EL (cell line): ENCODE results near the gene EPAS1.
"Not testable (repeated sequence)": the region's sequence is repeated elsewhere in the genome, so short reads cannot be mapped to it uniquely, and the experiment has no call there.

Source experiments
- DNase-seq: peaks from one replicate; pipeline ENCODE4 v3.0.0-alpha.2; 2016

The EPAS1 gene

DNA sequence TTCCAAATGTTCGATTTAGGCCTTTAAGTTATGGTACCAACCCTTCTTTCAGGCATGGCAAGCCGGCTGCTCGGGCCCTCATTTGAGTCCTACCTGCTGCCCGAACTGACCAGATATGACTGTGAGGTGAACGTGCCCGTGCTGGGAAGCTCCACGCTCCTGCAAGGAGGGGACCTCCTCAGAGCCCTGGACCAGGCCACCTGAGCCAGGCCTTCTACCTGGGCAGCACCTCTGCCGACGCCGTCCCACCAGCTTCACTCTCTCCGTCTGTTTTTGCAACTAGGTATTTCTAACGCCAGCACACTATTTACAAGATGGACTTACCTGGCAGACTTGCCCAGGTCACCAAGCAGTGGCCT, 87.2 kb downstream of the EPAS1 start:
- DNase-seq, result no peak

DNA sequence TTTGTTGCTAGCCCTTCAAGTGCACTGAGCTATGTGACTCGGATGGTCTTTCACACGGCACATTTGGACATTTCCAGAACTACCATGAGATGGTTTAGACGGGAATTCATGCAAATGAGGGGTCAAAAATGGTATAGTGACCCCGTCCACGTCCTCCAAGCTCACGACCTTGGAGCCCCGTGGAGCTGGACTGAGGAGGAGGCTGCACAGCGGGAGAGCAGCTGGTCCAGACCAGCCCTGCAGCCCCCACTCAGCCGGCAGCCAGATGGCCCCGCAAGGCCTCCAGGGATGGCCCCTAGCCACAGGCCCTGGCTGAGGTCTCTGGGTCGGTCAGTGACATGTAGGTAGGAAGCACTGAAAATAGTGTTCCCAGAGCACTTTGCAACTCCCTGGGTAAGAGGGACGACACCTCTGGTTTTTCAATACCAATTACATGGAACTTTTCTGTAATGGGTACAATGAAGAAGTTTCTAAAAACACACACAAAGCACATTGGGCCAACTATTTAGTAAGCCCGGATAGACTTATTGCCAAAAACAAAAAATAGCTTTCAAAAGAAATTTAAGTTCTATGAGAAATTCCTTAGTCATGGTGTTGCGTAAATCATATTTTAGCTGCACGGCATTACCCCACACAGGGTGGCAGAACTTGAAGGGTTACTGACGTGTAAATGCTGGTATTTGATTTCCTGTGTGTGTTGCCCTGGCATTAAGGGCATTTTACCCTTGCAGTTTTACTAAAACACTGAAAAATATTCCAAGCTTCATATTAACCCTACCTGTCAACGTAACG, 88.8 kb downstream of the EPAS1 start:
- peak; percentile 19 for DNase-seq

DNA sequence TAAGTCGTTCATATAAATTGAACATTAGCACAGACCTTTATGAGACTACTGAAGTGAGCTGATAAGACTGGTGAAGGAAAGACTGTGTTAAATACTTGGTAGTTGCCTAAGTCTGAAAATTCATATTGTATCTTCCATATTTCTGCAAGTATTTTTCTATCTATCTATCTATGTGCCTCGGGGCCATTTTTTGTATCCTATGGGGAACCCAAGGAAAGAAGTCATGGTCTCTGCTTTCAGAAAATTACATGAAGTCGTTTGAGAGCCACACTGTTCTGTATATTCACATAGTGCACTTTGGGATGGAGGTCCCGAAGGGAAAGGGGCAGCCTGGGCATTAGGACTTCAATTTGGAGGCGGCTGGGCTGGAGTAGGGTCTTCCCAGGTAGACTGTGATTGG, 89.6 kb downstream of the EPAS1 start:
- DNase-seq, result no peak

DNA sequence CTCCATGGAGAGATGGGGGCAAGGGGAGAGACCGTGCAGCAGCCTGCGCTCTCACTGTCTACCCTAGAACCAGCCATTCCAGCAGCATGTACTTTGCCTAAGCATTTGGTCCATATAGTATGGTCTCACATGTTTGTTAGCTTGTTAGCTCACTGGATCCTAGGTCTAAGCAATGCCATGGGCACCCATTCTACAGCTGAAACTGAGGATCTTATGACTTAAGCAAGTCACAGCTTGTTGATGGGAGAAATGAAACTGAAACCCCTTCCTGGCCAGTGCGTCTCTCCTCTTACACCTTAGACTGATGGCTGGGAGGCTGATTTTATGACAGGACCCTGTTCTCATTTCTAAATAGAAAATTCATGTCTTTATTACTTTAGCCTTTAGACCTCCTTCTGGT, 90.1 kb downstream of the EPAS1 start:
- DNase-seq, result no peak

DNA sequence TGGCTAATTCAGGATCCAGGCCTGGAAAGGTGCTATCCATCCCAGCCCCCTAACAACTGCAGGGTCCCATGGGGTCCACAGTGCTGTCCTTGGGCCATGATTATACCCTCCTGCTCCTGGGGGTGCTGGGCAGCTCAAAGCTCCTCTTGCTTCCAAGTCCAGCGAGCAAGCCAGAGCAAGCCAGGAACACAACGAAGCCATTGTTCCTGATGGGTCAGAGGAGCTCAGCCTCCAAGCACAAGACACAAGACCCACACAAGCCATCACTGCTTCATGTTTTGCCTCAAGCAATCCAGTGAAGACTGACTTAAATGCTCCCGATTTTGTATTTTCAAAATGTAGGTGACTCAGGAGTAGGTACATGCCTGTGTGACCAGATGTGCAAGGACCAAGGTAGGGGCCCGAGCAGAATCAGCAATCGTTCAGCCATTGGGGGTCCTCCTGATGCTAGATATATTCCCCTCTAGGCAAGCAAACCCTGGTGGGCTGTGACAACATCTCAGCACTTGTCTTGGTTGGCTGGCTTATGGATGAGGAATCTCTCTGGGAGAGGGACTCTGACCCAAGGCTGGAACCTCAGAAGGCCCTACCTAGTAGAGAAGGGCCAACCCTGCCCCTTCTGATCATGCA, 90.8 kb downstream of the EPAS1 start:
- DNase-seq, result no peak

DNA sequence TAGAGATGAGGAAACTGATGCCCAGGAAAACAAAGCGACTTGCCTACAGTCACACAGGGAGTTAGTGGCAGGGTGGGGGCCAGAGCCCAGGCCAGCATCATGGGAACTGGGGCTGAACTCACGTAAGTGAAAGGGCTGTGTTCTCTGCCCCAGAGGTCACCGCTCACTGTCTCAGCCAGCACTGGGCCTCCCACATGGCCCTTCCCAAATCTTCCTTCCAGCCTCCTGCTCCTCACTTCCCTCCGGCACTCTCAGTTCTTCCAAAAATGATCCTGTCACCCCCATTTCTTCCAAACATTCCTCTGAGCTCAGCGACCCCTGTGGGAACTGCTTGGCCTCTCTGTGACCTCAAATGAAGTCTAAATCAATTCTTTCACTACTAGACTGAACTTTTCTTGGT, 91.7 kb downstream of the EPAS1 start:
- DNase-seq, result no peak

- peak; percentile 31 for DNase-seq
Measured at GRCh38 chr2:46389417-46389916, 92.3 kb downstream of the EPAS1 start.

DNA sequence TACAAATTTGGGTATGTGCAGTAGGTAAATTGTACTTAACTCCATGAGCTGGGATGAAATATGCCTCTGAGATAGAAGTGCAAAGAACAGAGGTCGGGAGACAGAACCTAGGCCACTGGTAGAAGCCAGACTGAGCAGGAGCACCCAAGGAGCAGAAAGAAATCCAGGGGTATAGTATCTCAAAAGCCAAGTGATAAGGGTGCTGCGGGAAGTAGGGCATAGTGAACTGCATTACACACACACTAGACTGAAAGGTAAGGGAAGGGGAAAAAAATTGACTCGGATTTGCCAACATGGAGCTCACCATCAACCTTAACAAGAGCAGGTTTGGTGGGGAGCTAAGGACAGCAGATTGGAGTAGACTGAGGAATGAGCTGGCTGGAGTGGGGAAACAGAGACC, 92.8 kb downstream of the EPAS1 start:
- no peak for DNase-seq

DNA sequence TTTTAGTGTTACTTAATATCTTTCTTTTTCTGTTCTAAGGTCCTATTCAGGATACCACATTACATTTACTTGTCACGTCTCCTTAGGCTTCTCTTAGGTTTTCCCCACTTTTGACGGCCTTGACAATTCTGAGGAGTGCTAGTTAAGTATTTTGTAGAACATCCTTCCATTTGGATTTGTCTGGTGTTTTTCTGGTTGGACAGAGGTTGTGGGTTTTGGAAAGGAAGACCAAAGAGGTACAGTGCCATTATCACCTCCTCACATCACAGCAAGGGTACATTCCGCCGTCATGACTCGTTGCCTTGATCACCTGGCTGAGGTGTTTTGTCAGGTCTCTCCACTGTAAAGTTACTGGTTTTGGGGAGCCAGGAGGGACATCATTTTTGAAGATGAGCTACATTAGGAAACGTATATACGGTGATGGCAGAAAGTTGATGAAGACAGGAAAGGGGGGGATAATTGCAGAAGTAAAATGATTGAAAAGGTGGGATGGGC, 93.7 kb downstream of the EPAS1 start:
- no peak for DNase-seq

DNA sequence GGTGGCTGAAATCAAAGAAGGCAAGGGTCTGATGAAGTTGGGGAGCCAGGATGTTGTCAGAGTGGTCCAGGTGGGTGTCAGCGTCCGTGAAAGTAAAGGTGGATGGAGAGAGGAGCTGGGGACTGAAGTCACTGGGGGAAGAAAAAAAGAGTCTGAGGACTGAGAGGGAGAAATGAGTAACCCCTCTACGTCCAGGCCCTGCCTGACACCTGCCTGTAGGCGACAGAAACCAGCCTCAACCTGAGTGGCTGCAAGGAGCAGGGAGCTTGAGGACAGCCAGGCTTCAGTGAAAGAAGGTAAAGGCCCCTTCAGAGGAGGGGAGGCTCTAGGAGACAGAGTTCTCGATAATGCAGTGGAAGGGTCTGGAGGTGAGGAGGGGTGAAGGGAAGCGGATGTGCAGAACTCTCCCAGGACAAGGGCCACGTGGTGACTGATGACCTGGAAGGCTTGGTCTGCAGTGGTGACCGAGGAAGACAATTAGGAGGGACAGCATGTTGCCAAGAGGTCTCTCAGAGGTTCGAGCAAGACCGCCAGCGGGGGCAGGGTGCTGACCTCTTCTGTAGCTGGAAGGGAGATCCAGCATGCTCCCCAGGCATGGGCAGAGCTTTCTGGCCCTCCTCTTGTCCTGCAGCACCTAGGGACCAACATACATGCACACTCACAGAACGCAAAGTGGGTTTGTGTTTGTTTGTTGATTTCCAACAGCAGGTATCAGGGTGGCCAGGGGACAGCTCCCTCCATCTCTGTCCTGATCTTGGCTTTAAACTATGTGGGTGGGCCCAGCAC, 95.5 kb downstream of the EPAS1 start:
- DNase-seq, result no peak

GRCh38 chr2:46393347-46393820, 96.2 kb downstream of the EPAS1 start:
- DNase-seq, result no peak

DNA sequence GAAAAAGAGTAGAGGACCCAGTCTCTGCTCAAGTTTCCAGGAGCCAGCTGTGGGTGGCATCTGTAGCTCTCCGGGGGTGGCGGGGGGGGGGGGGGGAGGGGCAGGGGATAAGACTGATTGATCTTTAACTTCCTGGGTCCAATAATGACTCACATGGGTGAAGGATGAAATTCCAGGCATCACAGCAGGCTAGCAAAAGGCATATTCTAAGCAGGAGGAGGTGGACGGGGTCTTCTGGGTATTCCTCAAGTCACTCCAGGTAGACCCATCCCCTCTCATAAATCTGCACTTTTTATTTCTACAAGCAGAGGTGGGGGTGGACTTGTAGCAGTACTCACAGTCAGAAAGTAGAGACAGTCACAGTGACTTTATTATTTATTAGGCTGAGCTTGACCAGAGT, 96.7 kb downstream of the EPAS1 start:
- DNase-seq, result no peak

DNA sequence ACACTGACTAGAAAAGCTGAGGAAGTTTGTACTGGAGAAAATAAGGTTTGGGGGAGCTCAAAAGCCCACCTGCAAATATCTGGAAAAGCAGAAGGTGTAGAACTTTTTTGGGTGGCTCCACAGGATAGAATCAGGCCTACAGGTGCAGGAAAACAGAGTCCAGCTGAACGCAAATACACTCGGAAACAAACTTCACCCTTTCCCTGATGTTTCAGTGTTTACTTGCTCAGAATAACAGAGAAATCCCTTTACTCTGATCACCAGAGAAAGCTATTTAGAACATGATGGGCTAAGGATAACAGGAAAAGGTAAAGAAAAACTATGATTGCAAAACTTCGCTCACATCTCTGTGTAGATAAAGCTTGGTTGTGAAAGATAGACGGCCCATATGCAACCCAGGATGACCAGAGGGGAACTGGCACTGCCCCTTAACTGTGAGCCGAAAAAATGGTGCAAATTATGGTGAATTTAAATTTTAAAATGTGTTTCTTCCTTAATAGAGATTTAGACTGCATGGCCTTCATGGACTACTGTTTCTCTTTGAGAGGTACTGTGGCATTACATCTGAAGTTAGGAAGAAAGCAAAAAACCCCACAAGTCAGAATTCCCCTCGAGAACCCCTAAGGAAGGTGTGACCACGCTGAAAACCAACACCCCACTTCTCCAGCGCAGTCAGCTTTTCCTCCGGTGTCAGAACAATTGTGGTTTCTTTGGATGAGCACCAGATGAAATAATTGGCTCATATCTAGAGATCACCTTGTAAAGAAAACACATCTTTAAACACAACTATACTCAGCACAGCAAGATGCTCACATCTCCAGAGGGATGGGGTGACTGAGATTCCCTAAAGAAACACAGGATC, 97.7 kb downstream of the EPAS1 start:
- DNase-seq, result no peak

DNA sequence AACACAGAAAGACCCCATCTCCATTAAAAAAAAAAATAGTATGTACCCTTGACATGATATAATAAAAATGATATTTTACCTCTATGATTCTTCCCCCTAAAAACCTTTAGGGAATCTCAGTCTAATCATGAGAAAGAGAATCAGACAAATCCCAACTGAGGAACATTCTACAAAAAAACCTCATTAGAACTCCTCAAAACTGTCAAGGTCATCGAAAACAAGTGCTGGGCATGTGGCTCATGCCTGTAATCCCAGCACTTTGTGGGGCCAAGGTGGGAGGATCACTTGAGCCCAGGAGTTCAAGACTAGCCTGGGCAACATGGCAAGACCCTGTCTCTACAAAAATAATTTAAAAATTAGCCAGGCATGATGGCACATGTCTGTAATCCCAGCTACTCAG, 98.5 kb downstream of the EPAS1 start:
- DNase-seq, result not testable (repeated sequence)

DNA sequence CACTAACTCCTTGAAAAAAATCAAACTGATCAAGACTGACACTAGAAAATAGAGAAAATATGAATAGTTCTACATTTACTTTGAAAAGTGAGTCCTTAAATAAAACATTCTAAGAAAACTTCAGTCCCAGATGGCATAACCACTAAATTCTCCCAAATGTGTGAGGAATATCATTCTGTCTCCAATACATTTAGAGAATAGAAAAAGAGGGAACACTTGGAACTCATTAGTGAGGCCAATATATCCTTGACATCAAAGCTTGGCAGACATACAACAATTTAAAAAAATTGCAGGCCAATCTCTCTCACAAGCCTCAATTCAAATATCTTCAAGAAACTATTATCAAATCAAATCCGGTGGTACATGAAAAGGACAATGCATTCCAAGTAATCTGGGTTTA, 102.8 kb downstream of the EPAS1 start:
- DNase-seq, result no peak

DNA sequence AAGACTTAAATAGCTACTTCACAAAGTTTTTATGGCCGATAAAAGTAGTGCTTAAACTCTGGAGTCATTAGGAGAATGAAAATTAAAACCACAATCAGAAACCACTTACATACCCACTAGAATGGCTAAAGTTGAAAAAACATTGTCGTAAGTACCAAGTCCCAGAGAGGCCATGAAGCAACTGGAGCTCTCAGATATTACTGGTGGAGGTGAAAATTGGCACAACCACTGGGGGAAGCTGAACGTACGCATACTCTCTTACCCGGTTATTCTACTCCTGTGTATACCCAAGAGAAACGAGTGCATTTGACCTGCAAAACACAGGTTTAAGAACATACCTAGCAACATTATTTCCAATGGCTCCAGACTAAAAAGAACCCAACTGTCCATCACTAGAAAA, 105.7 kb downstream of the EPAS1 start:
- no peak for DNase-seq

DNA sequence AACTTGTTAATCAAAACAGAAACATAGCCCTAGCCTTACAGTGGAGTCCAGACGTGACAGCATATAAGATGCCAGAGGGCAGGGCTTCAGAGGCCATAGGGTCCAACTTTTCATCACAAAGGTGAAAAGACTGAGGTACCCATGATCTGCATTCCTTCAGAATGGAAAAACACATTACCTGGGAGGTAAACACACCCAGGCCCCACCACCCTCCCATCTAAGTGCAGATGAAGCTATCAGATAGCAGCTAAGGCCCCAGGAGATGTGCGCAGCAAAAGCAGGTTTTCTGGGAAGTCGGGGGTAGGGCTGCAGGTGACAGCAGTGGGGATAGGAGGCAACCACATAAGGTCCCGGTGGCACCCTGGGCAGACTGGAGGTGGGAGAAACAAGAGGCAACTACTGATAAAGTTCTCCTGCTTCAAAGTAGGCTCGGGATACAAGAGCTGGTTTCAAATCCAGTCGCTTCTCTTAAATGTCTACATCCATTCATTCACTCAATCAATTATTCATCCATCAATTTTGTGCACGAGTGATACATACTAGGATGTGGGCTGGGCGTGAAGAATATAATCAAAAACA, 107.1 kb downstream of the EPAS1 start:
- DNase-seq, result no peak

GRCh38 chr2:46407852-46408455, 110.7 kb downstream of the EPAS1 start:
- DNase-seq, result no peak

GRCh38 chr2:46409756-46410155, 112.5 kb downstream of the EPAS1 start:
- DNase-seq, result no peak

- no peak for DNase-seq
Measured at GRCh38 chr2:46410273-46411244, 113.4 kb downstream of the EPAS1 start.
